Lower leg skin (tissue), 3 donors: Measurements from ENCODE around the gene ZNF385A.

Experiments used
- CTCF ChIP-seq, 3 donors: fragments of 450-650 bp; IDR thresholded peaks; one replicate each; pipeline ENCODE4 v1.5.1; 2016; ENCODE audit warnings: antibody characterized with exemption in 3 of 3, mild to moderate bottlenecking in 3 of 3, moderate library complexity in 2 of 3
- POLR2A ChIP-seq, 2 donors: fragments of 450-650 bp; IDR thresholded peaks; one replicate each; pipeline ENCODE4 v1.6.1; 2016 to 2017; ENCODE audit warnings: antibody characterized with exemption in 2 of 2, mild to moderate bottlenecking in 1 of 2, moderate library complexity in 1 of 2

- TF ChIP-seq CTCF (IDR thresholded peaks at IDR 0.05) (no peak), POLR2A (IDR thresholded peaks at IDR 0.05) (no peak)
These were observed 7.9 kb downstream of the ZNF385A start for GRCh38 chr12:54376596-54376995.
